ENCODE measurements around the gene FSTL4. TPM values are rescaled to one million over a fixed set of nuclear protein-coding genes. Genes with fewer than 3 reads are reported as not detected.

The FSTL4 gene
- total and polyA plus RNA-seq, 2 experiments from 2014 or later = 1.4 to 2.8 TPM

DNA sequence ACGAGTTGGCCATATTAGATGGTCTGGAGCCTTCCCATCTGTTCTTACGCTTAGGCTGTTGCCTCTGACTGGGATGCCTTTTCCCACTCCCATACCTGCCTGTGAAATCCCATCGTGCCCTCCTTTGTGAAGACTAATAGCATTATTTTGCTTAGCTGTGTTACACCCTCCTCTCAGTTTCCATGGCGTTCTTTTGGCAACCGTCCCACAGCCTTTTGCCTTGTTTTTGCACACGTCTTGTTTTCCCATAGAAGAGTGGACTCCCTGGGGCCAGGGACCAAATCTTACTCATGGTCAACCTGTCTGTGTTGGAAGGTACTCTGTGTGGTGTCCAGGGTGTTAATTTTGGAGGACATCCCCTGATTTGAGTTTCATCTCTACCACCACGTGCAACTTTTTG is 318.4 kb downstream of the FSTL4 start (continued):
- TF ChIP-seq, protein P1, sequence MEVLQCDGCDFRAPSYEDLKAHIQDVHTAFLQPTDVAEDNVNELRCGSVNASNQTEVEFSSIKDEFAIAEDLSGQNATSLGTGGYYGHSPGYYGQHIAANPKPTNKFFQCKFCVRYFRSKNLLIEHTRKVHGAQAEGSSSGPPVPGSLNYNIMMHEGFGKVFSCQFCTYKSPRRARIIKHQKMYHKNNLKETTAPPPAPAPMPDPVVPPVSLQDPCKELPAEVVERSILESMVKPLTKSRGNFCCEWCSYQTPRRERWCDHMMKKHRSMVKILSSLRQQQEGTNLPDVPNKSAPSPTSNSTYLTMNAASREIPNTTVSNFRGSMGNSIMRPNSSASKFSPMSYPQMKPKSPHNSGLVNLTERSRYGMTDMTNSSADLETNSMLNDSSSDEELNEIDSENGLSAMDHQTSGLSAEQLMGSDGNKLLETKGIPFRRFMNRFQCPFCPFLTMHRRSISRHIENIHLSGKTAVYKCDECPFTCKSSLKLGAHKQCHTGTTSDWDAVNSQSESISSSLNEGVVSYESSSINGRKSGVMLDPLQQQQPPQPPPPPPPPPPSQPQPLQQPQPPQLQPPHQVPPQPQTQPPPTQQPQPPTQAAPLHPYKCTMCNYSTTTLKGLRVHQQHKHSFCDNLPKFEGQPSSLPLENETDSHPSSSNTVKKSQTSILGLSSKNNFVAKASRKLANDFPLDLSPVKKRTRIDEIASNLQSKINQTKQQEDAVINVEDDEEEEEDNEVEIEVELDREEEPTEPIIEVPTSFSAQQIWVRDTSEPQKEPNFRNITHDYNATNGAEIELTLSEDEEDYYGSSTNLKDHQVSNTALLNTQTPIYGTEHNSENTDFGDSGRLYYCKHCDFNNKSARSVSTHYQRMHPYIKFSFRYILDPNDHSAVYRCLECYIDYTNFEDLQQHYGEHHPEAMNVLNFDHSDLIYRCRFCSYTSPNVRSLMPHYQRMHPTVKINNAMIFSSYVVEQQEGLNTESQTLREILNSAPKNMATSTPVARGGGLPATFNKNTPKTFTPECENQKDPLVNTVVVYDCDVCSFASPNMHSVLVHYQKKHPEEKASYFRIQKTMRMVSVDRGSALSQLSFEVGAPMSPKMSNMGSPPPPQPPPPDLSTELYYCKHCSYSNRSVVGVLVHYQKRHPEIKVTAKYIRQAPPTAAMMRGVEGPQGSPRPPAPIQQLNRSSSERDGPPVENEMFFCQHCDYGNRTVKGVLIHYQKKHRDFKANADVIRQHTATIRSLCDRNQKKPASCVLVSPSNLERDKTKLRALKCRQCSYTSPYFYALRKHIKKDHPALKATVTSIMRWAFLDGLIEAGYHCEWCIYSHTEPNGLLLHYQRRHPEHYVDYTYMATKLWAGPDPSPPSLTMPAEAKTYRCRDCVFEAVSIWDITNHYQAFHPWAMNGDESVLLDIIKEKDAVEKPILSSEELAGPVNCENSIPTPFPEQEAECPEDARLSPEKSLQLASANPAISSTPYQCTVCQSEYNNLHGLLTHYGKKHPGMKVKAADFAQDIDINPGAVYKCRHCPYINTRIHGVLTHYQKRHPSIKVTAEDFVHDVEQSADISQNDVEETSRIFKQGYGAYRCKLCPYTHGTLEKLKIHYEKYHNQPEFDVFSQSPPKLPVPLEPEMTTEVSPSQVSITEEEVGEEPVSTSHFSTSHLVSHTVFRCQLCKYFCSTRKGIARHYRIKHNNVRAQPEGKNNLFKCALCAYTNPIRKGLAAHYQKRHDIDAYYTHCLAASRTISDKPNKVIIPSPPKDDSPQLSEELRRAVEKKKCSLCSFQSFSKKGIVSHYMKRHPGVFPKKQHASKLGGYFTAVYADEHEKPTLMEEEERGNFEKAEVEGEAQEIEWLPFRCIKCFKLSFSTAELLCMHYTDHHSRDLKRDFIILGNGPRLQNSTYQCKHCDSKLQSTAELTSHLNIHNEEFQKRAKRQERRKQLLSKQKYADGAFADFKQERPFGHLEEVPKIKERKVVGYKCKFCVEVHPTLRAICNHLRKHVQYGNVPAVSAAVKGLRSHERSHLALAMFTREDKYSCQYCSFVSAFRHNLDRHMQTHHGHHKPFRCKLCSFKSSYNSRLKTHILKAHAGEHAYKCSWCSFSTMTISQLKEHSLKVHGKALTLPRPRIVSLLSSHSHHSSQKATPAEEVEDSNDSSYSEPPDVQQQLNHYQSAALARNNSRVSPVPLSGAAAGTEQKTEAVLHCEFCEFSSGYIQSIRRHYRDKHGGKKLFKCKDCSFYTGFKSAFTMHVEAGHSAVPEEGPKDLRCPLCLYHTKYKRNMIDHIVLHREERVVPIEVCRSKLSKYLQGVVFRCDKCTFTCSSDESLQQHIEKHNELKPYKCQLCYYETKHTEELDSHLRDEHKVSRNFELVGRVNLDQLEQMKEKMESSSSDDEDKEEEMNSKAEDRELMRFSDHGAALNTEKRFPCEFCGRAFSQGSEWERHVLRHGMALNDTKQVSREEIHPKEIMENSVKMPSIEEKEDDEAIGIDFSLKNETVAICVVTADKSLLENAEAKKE (CRISPR knock-in tag; IDR thresholded peaks at IDR 0.05) = no peak
- TF ChIP-seq, protein P2, sequence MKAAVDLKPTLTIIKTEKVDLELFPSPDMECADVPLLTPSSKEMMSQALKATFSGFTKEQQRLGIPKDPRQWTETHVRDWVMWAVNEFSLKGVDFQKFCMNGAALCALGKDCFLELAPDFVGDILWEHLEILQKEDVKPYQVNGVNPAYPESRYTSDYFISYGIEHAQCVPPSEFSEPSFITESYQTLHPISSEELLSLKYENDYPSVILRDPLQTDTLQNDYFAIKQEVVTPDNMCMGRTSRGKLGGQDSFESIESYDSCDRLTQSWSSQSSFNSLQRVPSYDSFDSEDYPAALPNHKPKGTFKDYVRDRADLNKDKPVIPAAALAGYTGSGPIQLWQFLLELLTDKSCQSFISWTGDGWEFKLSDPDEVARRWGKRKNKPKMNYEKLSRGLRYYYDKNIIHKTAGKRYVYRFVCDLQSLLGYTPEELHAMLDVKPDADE (IDR thresholded peaks at IDR 0.05) = no peak
- TF ChIP-seq POLR2AphosphoS5 (IDR thresholded peaks at IDR 0.05; ENCODE audit: low read depth) = no peak
- no peak for TF ChIP-seq EZH2phosphoT487 (IDR thresholded peaks at IDR 0.05; ENCODE audit: unreplicated experiment)
- TF ChIP-seq ZNF114 (CRISPR knock-in tag; IDR thresholded peaks at IDR 0.05) = no peak

DNA sequence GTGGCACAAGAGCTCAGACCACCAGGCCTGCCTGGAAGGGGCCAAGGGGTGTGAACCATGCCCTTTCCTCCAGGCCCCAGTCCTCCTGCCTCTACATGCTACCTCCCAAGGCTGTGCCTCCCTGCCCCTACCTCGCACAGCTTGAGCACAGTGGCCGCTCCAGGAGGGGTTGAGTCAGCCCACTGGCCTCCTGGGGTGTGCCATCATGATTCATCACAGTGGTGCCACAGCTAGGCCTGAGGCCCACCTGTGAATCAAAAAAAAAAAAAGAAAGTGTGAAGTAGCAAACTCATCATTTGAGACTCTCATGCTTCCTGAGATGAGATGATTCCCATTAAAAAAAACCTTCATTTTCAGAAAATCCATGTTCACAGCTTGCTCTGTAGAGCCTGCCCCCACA is 320.0 kb downstream of the FSTL4 start:
- Histone ChIP-seq H4K20me1 (replicated peaks; ENCODE audit: insufficient read depth) (no peaks in the 10 kb centered on the region), H3K4me3 (no peak overlapping the region), H2AFZ (no peak overlapping the region), H3K27ac (ENCODE audit: low read depth) (no peak overlapping the region), H3F3A (replicated peaks; ENCODE audit: low read depth) (no peaks in the 10 kb centered on the region), H3K36me3 (ENCODE audit: insufficient read depth) (no peaks in the 10 kb centered on the region), H3K9me2 (ENCODE audit: insufficient read depth) (peaks cover 10% of the 10 kb centered on the region; the same call in 1 of the 2 replicates), H3K27me3 (ENCODE audit: insufficient read depth) (no peaks in the 10 kb centered on the region), H3K4me1 (ENCODE audit: insufficient read depth) (no peaks in the 10 kb centered on the region), H3K4me2 (no peak overlapping the region), H3K79me2 (replicated peaks; ENCODE audit: insufficient read depth) (no peaks in the 10 kb centered on the region)
- DNase-seq (ENCODE audit: low spot score) (no peak), ATAC-seq (no peak)
- no peak overlapping the region for H3K27ac Mint-ChIP-seq
- peaks cover 12% of the 10 kb centered on the region for H3K4me1 Mint-ChIP-seq
- H3K9me3 Mint-ChIP-seq = no peaks in the 10 kb centered on the region
- H3K27me3 Mint-ChIP-seq (ENCODE audit: insufficient read depth, low read depth, poor library complexity) = peaks cover 4% of the 10 kb centered on the region
- H3K36me3 Mint-ChIP-seq (ENCODE audit: low read depth) = no peaks in the 10 kb centered on the region
- H3K4me3 Mint-ChIP-seq = no peak overlapping the region
- TF ChIP-seq, protein P1 (CRISPR knock-in tag; IDR thresholded peaks at IDR 0.05) = no peak
- TF ChIP-seq NANOG (IDR thresholded peaks at IDR 0.05; ENCODE audit: borderline replicate concordance) = no peak
- TF ChIP-seq ZNF331 (CRISPR knock-in tag; IDR thresholded peaks at IDR 0.05; ENCODE audit: low read depth) = no peak
- no peak for TF ChIP-seq EZH2phosphoT487 (IDR thresholded peaks at IDR 0.05; ENCODE audit: unreplicated experiment)
- TF ChIP-seq POLR2AphosphoS5 (IDR thresholded peaks at IDR 0.05; ENCODE audit: low read depth) = no peak
- TF ChIP-seq, protein P2 (IDR thresholded peaks at IDR 0.05) = no peak
